ENCODE data around the gene TSC1. TPM values are rescaled to one million over a fixed set of nuclear protein-coding genes. Genes with fewer than 3 reads are reported as not detected.

Gene TSC1
- 70.2 and 77.0 TPM in 2 replicates for total RNA-seq

DNA sequence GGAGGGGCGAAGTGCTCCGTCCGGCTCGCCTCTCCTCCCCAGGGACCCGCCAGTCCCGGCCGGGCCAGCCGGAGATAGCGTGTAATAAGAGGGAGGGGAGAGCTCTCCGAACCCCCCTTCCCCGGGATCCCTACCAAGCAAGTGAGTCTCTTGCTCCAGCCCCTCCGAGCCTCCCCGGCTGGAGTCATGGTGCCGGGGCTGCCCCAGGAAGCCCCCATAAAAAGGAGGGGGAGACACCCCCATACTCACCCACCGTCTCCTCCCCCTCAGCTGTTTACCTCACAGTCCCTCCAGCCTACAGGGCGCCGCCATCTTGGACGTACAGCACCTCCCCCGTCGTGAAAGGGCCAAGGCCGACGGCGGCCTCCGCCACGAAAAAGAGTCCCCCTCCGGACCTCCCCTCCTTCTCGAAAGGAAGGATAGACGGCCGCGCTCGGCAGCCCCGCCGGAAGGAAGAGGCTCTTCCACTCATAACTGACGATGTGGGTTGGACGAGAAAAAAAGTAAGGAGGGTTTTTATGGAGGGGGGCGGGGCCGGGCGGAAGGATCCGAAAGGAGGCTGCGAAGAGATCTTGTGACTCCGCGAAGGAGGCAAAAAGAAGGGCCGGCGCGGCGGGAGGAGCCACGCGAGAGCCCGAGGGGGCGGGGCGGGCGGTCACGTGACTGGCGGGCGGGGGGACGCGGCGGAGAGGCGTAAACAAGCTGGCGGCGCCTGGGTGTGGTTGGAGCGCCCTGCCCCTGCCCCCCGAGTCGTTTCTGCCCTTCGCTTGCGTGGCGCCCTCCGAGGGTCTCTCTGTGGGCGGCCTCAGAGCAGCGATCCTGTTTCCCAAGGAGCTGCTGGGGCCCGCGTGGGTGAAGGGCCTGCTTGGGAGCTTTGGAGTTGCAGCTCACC, at the start of gene TSC1:
TSS of gene TSC1 (minus strand) at position 323 of the 892 bp plus-strand sequence. CDS start 15,744 bp downstream, outside the sequence.

DNA sequence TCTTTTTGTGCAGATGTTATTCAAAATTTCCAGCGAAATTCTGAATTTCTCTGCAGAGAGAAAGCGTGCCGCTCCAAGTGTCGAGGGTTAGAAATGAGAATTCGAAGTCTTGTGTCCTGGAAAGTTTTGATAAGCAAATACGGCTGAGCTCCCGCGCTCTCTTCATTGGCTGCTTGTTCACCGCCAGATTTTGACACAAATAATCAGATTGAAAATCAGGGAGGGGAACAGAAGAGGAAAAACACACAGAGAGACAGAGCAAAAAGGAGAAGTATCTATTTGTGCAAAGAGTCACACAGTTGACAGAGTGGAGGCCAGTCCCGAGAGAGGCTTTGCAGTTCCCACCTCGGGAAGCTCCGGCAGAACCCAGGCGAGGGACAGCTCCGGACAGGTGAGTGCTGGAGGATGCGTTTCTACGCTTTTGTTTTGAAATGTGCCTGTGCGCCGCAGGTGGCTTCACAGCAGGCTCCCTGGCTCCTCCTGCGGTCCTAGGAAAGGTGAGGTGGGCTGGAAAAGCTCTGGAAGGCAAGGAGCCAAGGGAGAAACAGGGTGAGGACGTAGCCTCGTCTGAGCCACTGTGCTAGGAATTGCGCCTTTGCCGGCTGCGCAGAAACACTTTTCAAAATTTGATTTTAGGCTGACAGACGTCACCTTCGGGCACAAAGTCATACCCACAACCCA, 34.2 kb upstream of the TSC1 start, which contains the start of gene GFI1B:
TSS of gene GFI1B (plus strand) at position 244 of the 681 bp plus-strand sequence. CDS start 7,985 bp downstream, outside the sequence.

DNA sequence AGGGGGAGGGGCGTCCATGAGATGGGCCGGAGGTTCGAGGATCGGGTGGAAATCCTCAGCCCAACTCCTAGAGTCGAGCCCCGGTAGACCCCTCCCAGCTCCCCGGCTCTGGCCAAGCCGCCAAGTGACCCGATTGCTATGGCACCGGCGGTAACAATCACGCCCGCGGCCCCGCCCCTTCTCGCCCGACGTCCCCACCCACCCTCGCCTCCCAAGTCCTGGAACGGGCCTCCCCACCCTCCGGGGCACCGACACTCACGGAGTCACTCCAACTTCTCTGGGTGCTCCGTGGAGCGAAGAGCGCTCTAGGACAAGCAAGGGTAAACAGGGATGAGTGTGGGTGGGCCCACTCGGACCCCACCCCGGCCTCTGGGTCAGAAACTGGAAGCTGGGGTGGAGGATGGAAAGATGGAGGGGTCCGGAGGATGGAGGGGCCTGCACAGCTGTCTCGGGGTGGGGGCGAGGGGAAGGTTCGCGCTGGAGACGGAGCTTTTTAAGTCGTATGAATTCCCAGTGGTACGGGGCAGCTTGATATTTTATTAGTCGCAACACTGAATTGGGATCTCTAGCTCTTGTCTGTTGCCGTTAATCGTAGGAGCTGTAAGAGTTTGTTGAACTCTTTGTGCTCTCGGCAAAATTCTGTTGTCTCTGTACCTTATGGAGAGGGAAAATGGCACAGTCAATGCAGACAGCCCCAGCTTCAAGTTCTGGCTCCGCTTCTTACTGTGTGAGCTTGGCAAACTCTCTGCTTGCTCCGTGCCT, 65.5 kb downstream of the TSC1 start, which contains the start of gene SPACA9:
TSS of gene SPACA9 (plus strand) at position 204 of the 762 bp plus-strand sequence. CDS start 5,050 bp downstream, outside the sequence.

DNA sequence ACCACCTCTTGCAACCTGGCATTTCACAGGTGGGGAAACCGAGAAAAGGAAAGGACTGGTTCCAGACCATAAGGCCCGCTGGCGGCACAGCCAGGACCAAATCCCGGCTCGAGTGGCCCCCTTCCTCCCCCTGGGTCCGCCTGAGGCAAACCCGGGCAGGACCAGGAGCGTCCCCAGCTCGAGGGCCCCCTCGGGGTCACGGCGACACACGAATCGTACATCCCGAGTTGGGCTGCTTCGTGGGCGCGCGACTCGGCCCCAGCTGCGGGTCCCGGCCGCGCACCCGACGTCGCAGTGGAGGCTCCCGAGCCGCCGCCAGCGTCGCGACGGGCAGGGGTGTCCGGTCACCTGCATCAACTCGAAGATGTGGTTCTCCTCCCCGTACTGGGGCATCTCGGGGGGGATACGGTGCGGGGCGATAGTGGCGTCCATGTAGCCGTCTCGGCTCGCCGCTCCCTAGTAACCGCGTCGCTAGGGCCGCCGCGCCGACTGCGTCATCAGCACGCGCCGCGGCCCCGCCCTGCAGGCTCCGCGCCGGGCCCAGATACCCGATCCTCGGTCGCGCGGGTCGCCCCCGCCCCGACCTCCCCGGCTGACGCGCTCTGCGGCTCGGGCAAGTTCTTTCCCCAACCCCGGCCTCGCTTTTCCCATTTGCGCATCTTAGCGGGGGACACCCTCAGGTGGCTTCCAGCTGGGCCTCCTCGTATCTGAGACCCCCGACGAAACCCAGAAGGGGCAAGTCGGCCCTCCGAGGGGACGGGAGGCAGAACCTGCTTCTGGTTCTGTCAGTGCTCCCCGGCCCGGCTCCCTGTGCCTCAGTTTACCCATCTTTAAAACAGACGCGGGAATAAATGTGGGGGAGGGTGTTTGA, 66.4 kb downstream of the TSC1 start, which contains the start of gene AK8:
TSS of gene AK8 (minus strand) at position 461 of the 871 bp plus-strand sequence. CDS start at position 432, 29 bp downstream.

Small RNA genes lying within 50 kb of the gene (small RNA-seq; reads per million reads assigned to genes)
- gene AL593851.1 (not detected), gene MIR548AW (0.42 reads per million, percentile 6 among the genes with 10 or more reads in this experiment), gene RNU7-21P (not detected)

Other genes starting within 250 kb of the TSC1 start
- 0.78 and 0.86 TPM in 2 replicates for gene AK8, start 66.3 kb downstream of the TSC1 start, total RNA-seq
- 3.4 and 5.0 TPM in 2 replicates for gene SPACA9, start 65.7 kb downstream of the TSC1 start, total RNA-seq
- gene GFI1B, start 34.1 kb upstream of the TSC1 start, total RNA-seq: 0.11 TPM in 1 of 2 replicates, not detected in the other
- 33.7 and 35.7 TPM in 2 replicates for gene GTF3C5, start 86.4 kb upstream of the TSC1 start, total RNA-seq
- 0.11 and 0.13 TPM in 2 replicates for gene CEL, start 117.4 kb upstream of the TSC1 start, total RNA-seq
- gene RALGDS, start 176.6 kb upstream of the TSC1 start, total RNA-seq: 11.6 and 16.1 TPM in 2 replicates
- 7.4 and 9.5 TPM in 2 replicates for gene GBGT1, start 219.3 kb upstream of the TSC1 start, total RNA-seq

All from articular chondrocyte of knee joint (primary cell).